Measurements from ENCODE around the gene LRIT2. TPM values are rescaled to one million over a fixed set of nuclear protein-coding genes. Genes with fewer than 3 reads are reported as not detected.
A peak's percentile ranks its signal among the peaks of the same experiment; 100 is the strongest.

Gene LRIT2
- polyA plus RNA-seq, 1 donor, result not detected

DNA sequence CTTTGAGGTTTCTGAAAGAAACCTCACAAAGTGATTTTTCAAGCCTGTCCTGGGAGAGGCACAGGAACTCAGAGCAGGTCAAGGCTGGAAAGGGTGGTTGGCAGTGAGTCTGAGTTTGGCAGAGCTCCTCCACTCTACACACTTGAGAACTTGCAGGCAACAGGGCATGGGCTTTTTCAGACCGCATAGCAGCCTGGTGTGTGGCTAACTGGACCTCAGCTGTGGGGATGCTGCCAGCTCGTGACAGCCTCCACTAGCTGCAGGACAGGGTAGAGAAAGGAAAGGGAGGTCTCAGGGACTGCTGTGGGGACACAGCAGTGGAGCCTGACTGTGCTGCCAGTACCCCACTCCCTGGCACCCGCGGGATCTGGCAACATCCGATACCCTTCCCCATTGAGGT is 28.4 kb downstream of the LRIT2 start:
- Histone ChIP-seq H3K4me1 (ENCODE audit: control insufficient read depth, insufficient read depth, low read length) (peaks cover 47% of the 10 kb centered on the region), H3K27ac (ENCODE audit: low read length) (no peak overlapping the region), H3K4me3 (ENCODE audit: low read length) (no peak overlapping the region), H3K9me3 (ENCODE audit: control insufficient read depth, low read depth, low read length) (peaks cover 4% of the 10 kb centered on the region), H3K27me3 (ENCODE audit: control insufficient read depth, insufficient read depth, low read length) (peaks cover 43% of the 10 kb centered on the region), H3K36me3 (ENCODE audit: control insufficient read depth, insufficient read depth, low read length) (no peaks in the 10 kb centered on the region)
- DNase-seq, result no peak
- no CpG with 5 or more reads among the region's 5 CpGs for WGBS (ENCODE audit: insufficient coverage, low lambda C conversion rate)

DNA sequence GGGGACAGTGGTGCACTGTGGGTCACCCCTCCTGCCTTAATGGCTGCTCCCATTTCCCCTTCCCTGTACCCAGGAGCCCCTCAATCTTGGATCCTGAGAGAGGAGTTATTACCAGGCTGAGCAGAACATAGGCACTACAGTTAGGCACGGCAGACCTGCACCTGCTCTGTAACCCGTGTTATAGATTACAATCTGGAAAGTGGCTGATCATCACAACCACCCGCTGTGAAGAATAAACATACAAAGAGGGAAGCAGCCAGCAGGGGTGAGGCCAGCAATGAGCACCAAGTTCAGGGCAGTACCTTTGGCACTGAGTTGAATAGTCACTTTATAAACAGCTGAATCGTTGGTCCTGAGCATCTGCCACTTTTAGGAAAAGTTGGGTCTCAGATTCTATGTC is 29.3 kb downstream of the LRIT2 start:
- peaks cover 38% of the 10 kb centered on the region for H3K4me1 ChIP-seq (ENCODE audit: control insufficient read depth, insufficient read depth, low read length)
- no peak overlapping the region for H3K27ac ChIP-seq (ENCODE audit: low read length)
- peaks cover 4% of the 10 kb centered on the region for H3K9me3 ChIP-seq (ENCODE audit: control insufficient read depth, low read depth, low read length)
- 0% methylated on average over 1 of the region's 4 CpGs for WGBS (ENCODE audit: insufficient coverage, low lambda C conversion rate)
- H3K4me3 ChIP-seq (ENCODE audit: low read length), result no peak overlapping the region
- H3K27me3 ChIP-seq (ENCODE audit: control insufficient read depth, insufficient read depth, low read length), result peaks cover 43% of the 10 kb centered on the region
- H3K36me3 ChIP-seq (ENCODE audit: control insufficient read depth, insufficient read depth, low read length), result no peaks in the 10 kb centered on the region
- peak in 1 of 2 donors; percentile 41 for DNase-seq

DNA sequence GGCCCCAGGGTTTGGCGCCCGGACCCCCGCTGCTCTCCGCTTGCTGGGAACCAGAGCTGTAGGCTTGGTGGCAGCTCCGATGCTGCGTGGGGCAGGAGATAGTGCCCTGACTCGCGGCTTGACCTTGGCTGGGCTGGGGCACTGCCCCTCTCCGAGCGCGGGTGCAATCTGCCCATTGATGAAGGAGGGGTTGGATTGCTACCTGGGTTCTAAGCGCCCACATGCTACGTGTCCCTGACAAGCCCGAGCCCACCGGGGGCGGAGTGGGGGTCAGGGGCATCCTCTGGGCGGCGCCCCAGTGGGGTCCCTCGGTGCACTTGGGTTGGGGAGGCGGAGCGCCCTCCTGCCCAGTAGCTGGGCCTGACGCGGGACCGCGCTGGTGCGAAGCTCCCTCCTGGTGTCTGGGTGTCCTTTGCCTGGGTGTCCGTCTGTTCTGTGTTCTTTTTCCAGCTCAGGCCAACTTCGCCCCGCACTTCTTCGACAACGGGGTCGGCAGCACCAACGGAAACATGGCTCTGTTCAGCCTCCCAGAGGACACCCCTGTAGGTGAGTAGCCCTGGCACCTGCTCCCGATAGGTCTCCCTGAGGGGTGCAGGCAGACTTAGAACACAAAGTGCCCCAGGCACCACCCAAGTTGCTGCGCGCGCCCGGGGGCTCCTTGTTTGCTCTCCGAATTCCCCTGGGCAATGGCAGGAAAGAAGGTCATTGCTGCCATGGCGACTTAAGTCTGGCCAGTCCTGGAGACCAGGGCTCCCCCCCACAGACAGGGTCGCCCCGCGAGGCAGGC is 30.1 kb downstream of the LRIT2 start:
- Histone ChIP-seq H3K4me1 (ENCODE audit: control insufficient read depth, insufficient read depth, low read length) (peaks cover 31% of the 10 kb centered on the region), H3K27me3 (ENCODE audit: control insufficient read depth, insufficient read depth, low read length) (peaks cover 43% of the 10 kb centered on the region), H3K27ac (ENCODE audit: low read length) (no peak overlapping the region)

DNA sequence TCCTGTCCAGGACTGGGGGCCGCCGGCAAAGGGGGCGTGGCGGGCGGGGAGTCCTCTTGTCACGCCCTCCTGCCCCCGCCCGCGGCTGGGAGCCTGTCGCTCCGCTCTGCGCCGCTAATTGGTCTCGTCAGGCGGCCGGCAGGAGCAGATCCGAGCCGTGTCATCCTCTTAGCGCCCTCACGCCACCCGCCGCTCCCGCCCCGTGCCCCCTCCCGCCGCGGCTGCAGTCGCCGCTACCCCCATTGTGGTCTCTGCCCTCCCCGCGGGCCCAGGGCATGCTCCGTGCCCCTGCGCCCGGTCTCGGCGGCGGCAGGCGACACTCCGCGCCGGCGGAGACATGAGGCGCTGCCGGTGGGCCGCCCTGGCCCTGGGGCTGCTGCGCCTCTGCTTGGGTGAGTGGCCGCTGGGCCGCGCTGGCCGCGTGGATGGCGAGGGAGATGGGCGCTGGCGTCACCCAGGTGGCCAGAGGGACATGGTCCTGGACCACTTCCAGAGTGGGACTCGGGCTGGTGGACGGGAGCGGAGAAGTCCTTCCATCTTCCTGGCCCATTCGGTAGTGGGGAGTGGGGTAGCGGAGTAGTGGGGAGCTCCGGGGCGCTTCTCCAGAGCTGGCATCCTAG is 30.8 kb downstream of the LRIT2 start, which contains the start of gene CDHR1:
Gene CDHR1 (plus strand): TSS at position 114 of the 620 bp plus-strand sequence. CDS start 224 bp downstream, at position 338.
- DNase-seq, result peak in 1 of 2 donors; percentile 43
- peaks cover 31% of the 10 kb centered on the region for H3K4me1 ChIP-seq (ENCODE audit: control insufficient read depth, insufficient read depth, low read length)
- WGBS (ENCODE audit: insufficient coverage, low lambda C conversion rate), result no CpG with 5 or more reads among the region's 61 CpGs

More for the DNA sequence above, 30.1 kb downstream of the LRIT2 start:
- H3K9me3 ChIP-seq (ENCODE audit: control insufficient read depth, low read depth, low read length), result peaks cover 4% of the 10 kb centered on the region
- H3K36me3 ChIP-seq (ENCODE audit: control insufficient read depth, insufficient read depth, low read length), result no peaks in the 10 kb centered on the region
- peak in 1 of 2 donors; percentile 11 for DNase-seq
- H3K4me3 ChIP-seq (ENCODE audit: low read length), result peak overlapping the region; percentile 30
- WGBS (ENCODE audit: insufficient coverage, low lambda C conversion rate), result no CpG with 5 or more reads among the region's 43 CpGs

DNA sequence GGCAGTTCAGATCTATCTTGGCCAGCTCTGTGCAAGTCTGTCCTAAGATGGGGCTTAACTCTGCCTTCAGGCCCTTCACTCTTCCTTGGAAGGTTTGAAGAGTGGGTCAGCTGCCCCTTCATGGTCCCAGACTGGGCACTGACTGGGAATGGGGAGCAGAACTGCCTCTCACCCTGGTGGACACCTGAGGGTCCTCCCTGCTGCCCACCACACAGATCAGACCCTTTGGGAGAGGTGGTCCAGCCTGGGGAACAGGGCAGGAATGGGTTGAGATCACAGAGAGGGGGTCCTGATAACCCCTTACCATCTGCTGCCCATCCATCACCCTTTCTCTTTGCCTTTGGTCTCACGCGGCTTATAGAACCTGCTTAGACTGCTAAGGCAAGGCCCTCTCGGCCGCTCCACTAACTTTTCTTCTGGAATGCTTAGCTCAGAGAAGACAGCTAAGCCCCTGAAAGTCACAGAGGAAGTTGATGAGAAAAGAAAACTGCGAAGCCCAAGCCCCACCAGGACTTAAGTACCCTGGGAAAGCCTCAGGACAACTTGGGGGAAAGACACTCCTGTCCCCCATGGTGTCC is 31.4 kb downstream of the LRIT2 start:
- no CpG with 5 or more reads among the region's 5 CpGs for whole genome bisulfite sequencing (ENCODE audit: insufficient coverage, low lambda C conversion rate)
- H3K27me3 ChIP-seq (ENCODE audit: control insufficient read depth, insufficient read depth, low read length), result peaks cover 43% of the 10 kb centered on the region
- peak overlapping the region; percentile 12 for H3K4me3 ChIP-seq (ENCODE audit: low read length)
- peak in 1 of 2 donors; percentile 15 for DNase-seq
- H3K27ac ChIP-seq (ENCODE audit: low read length), result no peak overlapping the region
- peaks cover 4% of the 10 kb centered on the region for H3K9me3 ChIP-seq (ENCODE audit: control insufficient read depth, low read depth, low read length)
- H3K36me3 ChIP-seq (ENCODE audit: control insufficient read depth, insufficient read depth, low read length), result no peaks in the 10 kb centered on the region
- peaks cover 30% of the 10 kb centered on the region for H3K4me1 ChIP-seq (ENCODE audit: control insufficient read depth, insufficient read depth, low read length)

More for the DNA sequence above, 30.8 kb downstream of the LRIT2 start, which contains the start of gene CDHR1:
- H3K4me3 ChIP-seq (ENCODE audit: low read length), result peak within 1 kb of the TSS; percentile 30
- peaks cover 43% of the 10 kb centered on the region for H3K27me3 ChIP-seq (ENCODE audit: control insufficient read depth, insufficient read depth, low read length)
- no peak within 1 kb of the TSS for H3K27ac ChIP-seq (ENCODE audit: low read length)
- peaks cover 4% of the 10 kb centered on the region for H3K9me3 ChIP-seq (ENCODE audit: control insufficient read depth, low read depth, low read length)
- no peaks in the 10 kb centered on the region for H3K36me3 ChIP-seq (ENCODE audit: control insufficient read depth, insufficient read depth, low read length)

DNA sequence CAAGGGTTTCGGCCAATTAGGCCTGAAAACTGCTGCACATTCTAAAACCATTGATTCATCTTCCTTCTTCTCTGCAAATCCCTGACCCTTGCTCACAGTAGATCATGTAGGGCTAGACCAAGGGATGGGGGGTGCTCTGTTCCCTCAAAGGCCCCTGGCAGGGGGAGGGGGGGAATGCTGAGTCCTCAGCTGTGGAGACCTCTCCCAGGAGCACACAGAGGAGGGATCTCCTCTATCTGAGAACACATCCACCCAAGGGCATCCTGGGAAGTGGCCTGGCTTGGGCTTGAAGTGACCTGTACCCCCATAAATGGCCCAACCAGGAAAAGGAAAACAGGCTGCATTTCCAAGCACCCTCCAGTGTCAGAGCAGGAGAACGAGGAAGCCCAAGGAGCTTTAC is 32.0 kb downstream of the LRIT2 start:
- peaks cover 25% of the 10 kb centered on the region for H3K4me1 ChIP-seq (ENCODE audit: control insufficient read depth, insufficient read depth, low read length)
- 100% methylated on average over 1 of the region's 2 CpGs for WGBS (ENCODE audit: insufficient coverage, low lambda C conversion rate)
- H3K9me3 ChIP-seq (ENCODE audit: control insufficient read depth, low read depth, low read length), result peaks cover 4% of the 10 kb centered on the region
- peaks cover 43% of the 10 kb centered on the region for H3K27me3 ChIP-seq (ENCODE audit: control insufficient read depth, insufficient read depth, low read length)
- H3K36me3 ChIP-seq (ENCODE audit: control insufficient read depth, insufficient read depth, low read length), result no peaks in the 10 kb centered on the region
- no peak overlapping the region for H3K27ac ChIP-seq (ENCODE audit: low read length)
- DNase-seq, result no peak
- no peak overlapping the region for H3K4me3 ChIP-seq (ENCODE audit: low read length)

DNA sequence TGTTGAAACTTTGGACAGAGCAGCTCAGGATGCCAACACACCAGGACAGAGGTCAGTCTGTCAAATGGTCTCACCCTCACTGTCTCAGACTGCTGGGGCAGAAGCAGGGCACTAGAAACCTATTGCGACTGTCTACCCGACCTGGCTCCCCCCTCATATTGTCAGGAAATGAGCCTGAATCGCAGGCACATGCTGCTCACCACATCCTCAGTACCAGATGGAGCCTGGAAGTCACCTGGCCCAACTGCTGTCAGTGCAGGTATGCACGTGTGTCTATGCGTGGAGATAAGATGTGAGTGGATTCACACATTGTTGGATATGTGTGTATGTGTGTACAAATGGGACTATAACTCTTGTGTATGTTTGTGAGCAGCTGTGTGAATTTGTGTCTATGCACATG is 34.2 kb downstream of the LRIT2 start:
- no peak for DNase-seq
- H3K27ac ChIP-seq (ENCODE audit: low read length), result no peak overlapping the region
- H3K4me3 ChIP-seq (ENCODE audit: low read length), result no peak overlapping the region
- peaks cover 13% of the 10 kb centered on the region for H3K4me1 ChIP-seq (ENCODE audit: control insufficient read depth, insufficient read depth, low read length)
- peaks cover 10% of the 10 kb centered on the region for H3K9me3 ChIP-seq (ENCODE audit: control insufficient read depth, low read depth, low read length)
- no CpG with 5 or more reads among the region's 5 CpGs for WGBS (ENCODE audit: insufficient coverage, low lambda C conversion rate)
- peaks cover 32% of the 10 kb centered on the region for H3K27me3 ChIP-seq (ENCODE audit: control insufficient read depth, insufficient read depth, low read length)
- no peaks in the 10 kb centered on the region for H3K36me3 ChIP-seq (ENCODE audit: control insufficient read depth, insufficient read depth, low read length)

DNA sequence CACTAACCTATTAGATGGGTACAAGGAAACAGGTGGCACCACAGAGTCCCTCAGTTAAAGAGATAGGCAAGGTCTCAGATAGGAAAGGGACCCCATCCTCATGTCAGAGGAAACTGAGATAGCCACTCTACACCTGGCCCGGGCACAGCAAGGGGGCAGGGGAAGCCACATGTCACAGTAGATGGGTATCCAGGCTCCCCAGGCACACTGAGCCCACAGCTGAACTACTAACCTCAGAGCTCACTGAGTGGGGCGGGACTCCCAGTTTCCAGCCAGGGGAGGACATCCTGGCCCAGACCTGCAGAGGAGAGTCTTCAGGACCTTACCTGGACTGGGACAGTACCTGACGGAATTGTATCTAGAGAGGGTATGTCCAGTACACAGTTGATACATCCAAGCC is 34.7 kb downstream of the LRIT2 start:
- DNase-seq, result no peak
- peaks cover 27% of the 10 kb centered on the region for H3K27me3 ChIP-seq (ENCODE audit: control insufficient read depth, insufficient read depth, low read length)
- no CpG with 5 or more reads among the region's 3 CpGs for WGBS (ENCODE audit: insufficient coverage, low lambda C conversion rate)

DNA sequence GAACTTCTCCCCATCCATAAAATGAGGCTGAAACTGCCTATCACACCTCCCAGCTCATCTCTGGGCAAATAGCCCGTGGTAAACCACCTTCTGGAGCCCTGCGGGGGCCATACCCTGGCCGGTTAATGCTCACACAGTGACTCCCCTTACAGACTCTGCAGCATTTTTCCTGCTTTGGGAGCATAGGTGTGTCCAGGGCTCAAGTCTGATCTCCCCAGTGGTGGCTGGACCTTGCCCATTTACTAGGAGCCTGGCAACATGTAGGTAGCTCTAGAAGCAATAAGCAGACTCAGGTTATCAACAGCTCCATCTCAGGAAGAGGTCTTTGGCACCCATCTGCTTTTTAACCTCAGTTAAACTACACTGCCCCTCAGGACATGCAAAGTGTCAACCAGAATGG is 36.5 kb downstream of the LRIT2 start:
- DNase-seq, result no peak
- Histone ChIP-seq H3K4me3 (ENCODE audit: low read length) (no peak overlapping the region), H3K9me3 (ENCODE audit: control insufficient read depth, low read depth, low read length) (peaks cover 6% of the 10 kb centered on the region), H3K27ac (ENCODE audit: low read length) (no peak overlapping the region), H3K27me3 (ENCODE audit: control insufficient read depth, insufficient read depth, low read length) (peaks cover 11% of the 10 kb centered on the region), H3K36me3 (ENCODE audit: control insufficient read depth, insufficient read depth, low read length) (no peaks in the 10 kb centered on the region), H3K4me1 (ENCODE audit: control insufficient read depth, insufficient read depth, low read length) (no peaks in the 10 kb centered on the region)
- no CpG with 5 or more reads among the region's 3 CpGs for WGBS (ENCODE audit: insufficient coverage, low lambda C conversion rate)

More for the DNA sequence above, 34.7 kb downstream of the LRIT2 start:
- H3K27ac ChIP-seq (ENCODE audit: low read length), result no peak overlapping the region
- no peak overlapping the region for H3K4me3 ChIP-seq (ENCODE audit: low read length)
- peaks cover 10% of the 10 kb centered on the region for H3K4me1 ChIP-seq (ENCODE audit: control insufficient read depth, insufficient read depth, low read length)
- H3K36me3 ChIP-seq (ENCODE audit: control insufficient read depth, insufficient read depth, low read length), result no peaks in the 10 kb centered on the region
- H3K9me3 ChIP-seq (ENCODE audit: control insufficient read depth, low read depth, low read length), result peaks cover 10% of the 10 kb centered on the region

DNA sequence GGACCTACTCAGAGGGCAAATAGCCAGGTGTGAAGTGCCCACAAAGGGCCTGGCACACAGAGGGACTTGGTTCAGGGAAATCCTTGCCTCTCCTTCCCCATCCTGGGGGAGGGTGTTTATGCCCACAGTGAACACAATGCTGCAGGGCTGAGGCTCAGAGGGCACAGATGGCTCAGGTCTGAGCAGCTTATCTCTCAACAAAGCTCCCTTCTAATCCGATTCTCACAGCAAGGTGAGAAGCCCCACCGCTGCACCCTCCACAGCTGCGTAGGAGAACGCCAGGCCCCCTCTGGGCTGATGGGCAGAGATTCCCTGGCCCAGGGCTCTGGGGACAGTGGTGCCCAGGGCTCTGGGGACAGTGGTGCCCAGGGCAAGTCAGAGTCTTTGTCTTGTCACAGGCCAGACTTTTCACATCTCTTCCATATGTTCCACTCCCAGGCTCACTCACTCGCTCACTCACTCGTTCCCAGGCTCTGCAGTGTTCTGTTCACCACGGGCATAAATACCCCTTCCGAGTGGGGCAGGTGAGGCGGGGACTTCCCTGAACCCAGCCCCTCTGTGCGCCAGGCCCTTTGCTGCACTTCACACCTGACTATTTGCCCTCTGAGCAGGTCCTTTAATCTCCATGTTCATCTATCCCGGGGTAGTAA is 39.7 kb downstream of the LRIT2 start:
- Histone ChIP-seq H3K9me3 (ENCODE audit: control insufficient read depth, low read depth, low read length) (peaks cover 10% of the 10 kb centered on the region), H3K27ac (ENCODE audit: low read length) (no peak overlapping the region), H3K4me3 (ENCODE audit: low read length) (no peak overlapping the region), H3K27me3 (ENCODE audit: control insufficient read depth, insufficient read depth, low read length) (no peaks in the 10 kb centered on the region), H3K36me3 (ENCODE audit: control insufficient read depth, insufficient read depth, low read length) (no peaks in the 10 kb centered on the region), H3K4me1 (ENCODE audit: control insufficient read depth, insufficient read depth, low read length) (no peaks in the 10 kb centered on the region)
- DNase-seq, result no peak
- WGBS (ENCODE audit: insufficient coverage, low lambda C conversion rate), result no CpG with 5 or more reads among the region's 11 CpGs
